K562 (cell line): Measurements from ENCODE around the gene ZNF521. TPM values are rescaled to one million over a fixed set of nuclear protein-coding genes. Genes with fewer than 3 reads are reported as not detected.
A peak's percentile ranks its signal among the peaks of the same experiment; 100 is the strongest.

Experiments
- ATAC-seq: fragments of 200-7000 bp; cut with Tn5 transposase; 3 replicates; pipeline ENCODE4 v1.9.1; 2020; ENCODE audit warnings: moderate library complexity
- BruUV-seq: library from RNA; stranded (reverse); fragments of 400-500 nt; replicated peaks from 2 replicates; lab custom pipeline; 2021; lab: Mats Ljungman, UMichigan
- CTCF ChIA-PET: fragments of 300-600 bp; formaldehyde crosslinking; extraction: SDS; loops from one replicate; lab custom pipeline; 2021; ENCODE audit warnings: low intra/inter-chr PET ratio; lab: Yijun Ruan, JAX
- POLR2A ChIA-PET: fragments of 300-600, 350-650 bp; sonication (Branson Sonifier 250); formaldehyde crosslinking; extraction: SDS; loops from one replicate; lab custom pipeline; 2021; ENCODE audit warnings: antibody characterized with exemption, inconsistent platforms; lab: Yijun Ruan, JAX
- DNase-seq, 4 experiments: peaks; one replicate each; pipeline versions ENCODE4 v3.0.0 to v3.0.0-alpha.2; 2011 to 2018; ENCODE audit warnings: low spot score in 3 of 4, mixed read lengths in 3 of 4; ENCODE audit errors: extremely low read depth in 1 of 4
- FAIRE-seq: peaks from 2 replicates; lab custom pipeline; 2011; peaks lifted over from hg19 to GRCh38; lab: Jason Lieb, UNC
- H2AFZ ChIP-seq: 2 replicates; pipeline ENCODE4 v1.6.0; 2011; ENCODE audit warnings: low read depth, low read length, control low read depth, inconsistent platforms
- H3K27ac ChIP-seq: fragments of 200-600 bp; 3 replicates; pipeline ENCODE4 v1.8.0; 2011; ENCODE audit warnings: low read depth, mild to moderate bottlenecking, control low read depth, inconsistent platforms, low read length, moderate library complexity, mixed read lengths; ENCODE audit errors: extremely low read depth
- H3K27me3 ChIP-seq, 2 experiments: fragments of 300-600 bp in 1 of 2; 2 replicates in 1 of 2; 3 replicates in 1 of 2; pipeline versions ENCODE4 v1.6.0 to v1.8.0; 2011; ENCODE audit warnings: inconsistent platforms in 2 of 2, low read length in 2 of 2, mild to moderate bottlenecking in 1 of 2, mixed read lengths in 1 of 2, moderate library complexity in 1 of 2; ENCODE audit not compliant: control insufficient read depth in 2 of 2, insufficient read depth in 2 of 2
- H3K36me3 ChIP-seq: fragments of 300-600 bp; 3 replicates; pipeline ENCODE4 v1.8.0; 2011; ENCODE audit warnings: mild to moderate bottlenecking, low read length, inconsistent platforms; ENCODE audit not compliant: control insufficient read depth, insufficient read depth
- H3K4me1 ChIP-seq, 2 experiments: fragments of 200-600 bp in 1 of 2; replicated peaks in 1 of 2; 2 replicates in 1 of 2; 3 replicates in 1 of 2; pipeline versions ENCODE4 v1.5.1 to v1.8.0; 2011; ENCODE audit warnings: inconsistent platforms in 2 of 2, low read length in 2 of 2, mild to moderate bottlenecking in 1 of 2, mixed read lengths in 1 of 2, moderate library complexity in 1 of 2; ENCODE audit not compliant: control insufficient read depth in 2 of 2, insufficient read depth in 2 of 2
- H3K4me2 ChIP-seq: 2 replicates; pipeline ENCODE4 v1.6.1; 2011; ENCODE audit warnings: low read length, control low read depth, inconsistent platforms, mixed read lengths; ENCODE audit not compliant: insufficient read depth
- H3K4me3 ChIP-seq: fragments of 200-600 bp; sonication (generic), shearing (Covaris generic); 2 replicates; pipeline ENCODE4 v1.5.1; 2016; ENCODE audit warnings: control low read depth, inconsistent platforms
- H3K79me2 ChIP-seq: fragments of 200-600 bp; 3 replicates; pipeline ENCODE4 v1.8.0; 2011; ENCODE audit warnings: low read length, inconsistent platforms; ENCODE audit not compliant: control insufficient read depth, insufficient read depth
- H3K9ac ChIP-seq, 2 experiments: 2 replicates each; pipeline versions ENCODE4 v1.6.0 to v1.6.1; 2011; ENCODE audit warnings: low read depth in 2 of 2, low read length in 2 of 2, control low read depth in 1 of 2, inconsistent platforms in 1 of 2, mild to moderate bottlenecking in 1 of 2, mixed read lengths in 1 of 2; ENCODE audit not compliant: insufficient read depth in 1 of 2
- H3K9me1 ChIP-seq: one replicate; pipeline ENCODE4 v1.6.0; 2011; ENCODE audit warnings: inconsistent platforms, mild to moderate bottlenecking, low read length, moderate library complexity; ENCODE audit not compliant: control insufficient read depth, insufficient read depth
- H3K9me3 ChIP-seq: replicated peaks from 2 replicates; pipeline ENCODE4 v1.5.1; 2011; ENCODE audit warnings: low read depth, low read length, inconsistent platforms; ENCODE audit not compliant: control insufficient read depth, insufficient read depth
- H4K20me1 ChIP-seq: replicated peaks from 2 replicates; pipeline ENCODE4 v1.6.1; 2011; ENCODE audit warnings: low read length, inconsistent platforms, mixed read lengths; ENCODE audit not compliant: control insufficient read depth, insufficient read depth
- DPF2 ChIP-seq: fragments of 450-650 bp; IDR thresholded peaks from 2 replicates; pipeline ENCODE4 v1.6.1; 2016
- EHMT2 ChIP-seq: fragments of 450-650 bp; IDR thresholded peaks from 2 replicates; pipeline ENCODE4 v1.6.1; 2018; ENCODE audit warnings: antibody characterized with exemption
- GTF2F1 ChIP-seq: IDR thresholded peaks from 2 replicates; pipeline ENCODE4 v1.6.1; 2011; ENCODE audit warnings: low read depth, low read length, improper control_type of control experiment
- HNRNPH1 ChIP-seq: fragments of 200-400 bp; formaldehyde crosslinking; optimal IDR thresholded peaks from 2 replicates; pipeline ENCODE3; 2017; ENCODE audit warnings: low read depth, mild to moderate bottlenecking, low read length, moderate library complexity
- JUND ChIP-seq, 2 experiments: IDR thresholded peaks; 2 replicates in 1 of 2; 3 replicates in 1 of 2; pipeline ENCODE4 v1.6.1; 2011; ENCODE audit warnings: borderline replicate concordance in 2 of 2, low read depth in 2 of 2, low read length in 2 of 2, improper control_type of control experiment in 1 of 2, missing biosample characterization in 1 of 2, missing genetic modification characterization in 1 of 2, missing genetic modification reagents in 1 of 2
- KHSRP ChIP-seq: fragments of 450-650 bp; IDR thresholded peaks from 2 replicates; pipeline ENCODE4 v1.6.1; 2017
- KLF10 ChIP-seq: fragments of 250-450 bp; sonication (Bioruptor Pico); IDR thresholded peaks from 2 replicates; pipeline ENCODE4 v1.6.1; 2021; ENCODE audit warnings: matching md5 sums
- PHF20 ChIP-seq: fragments of 450-650 bp; IDR thresholded peaks from 2 replicates; pipeline ENCODE4 v1.6.1; 2018; ENCODE audit not compliant: partially characterized antibody
- PHF21A ChIP-seq: fragments of 450-650 bp; IDR thresholded peaks from 2 replicates; pipeline ENCODE4 v1.6.1; 2017; ENCODE audit warnings: low read depth, borderline replicate concordance
- SNRNP70 ChIP-seq: fragments of 200-400 bp; formaldehyde crosslinking; optimal IDR thresholded peaks from 2 replicates; pipeline ENCODE3; 2017; ENCODE audit warnings: low read depth, low read length
- WGBS: fragments of 100-300 bp; shearing (Covaris generic); methylation state at CpG from one replicate; pipeline ENCODE4 v1.1.6; 2016; ENCODE audit warnings: low coverage, mixed read lengths; ENCODE audit not compliant: insufficient coverage; ENCODE audit errors: missing lambda C conversion rate; 5-methylcytosine and 5-hydroxymethylcytosine counted together
- in situ Hi-C: fragments of 300-500 bp; cut with MboI; formaldehyde crosslinking; loops from 4 replicates; pipeline ENCODE4 v1.15.0; 2018; ENCODE audit warnings: inconsistent platforms, mixed read lengths
- intact Hi-C: fragments of 100-400 bp; cut with micrococcal nuclease; formaldehyde crosslinking; loops from 2 replicates; pipeline ENCODE4 v1.14.2; 2022
- polyA plus RNA-seq, 8 experiments: library from polyadenylated mRNA; depleted of rRNA in 4 of 8; stranded (reverse) in 5 of 8; unstranded in 3 of 8; fragments of >200 nt; fragmentation: Nextera tagmentation in 2 of 8; fragmentation: Illumina TruSeq in 1 of 8; extraction: Ambion mirVana in 2 of 8; extraction: Trizol in 1 of 8; gene quantifications; 2 replicates each; pipeline versions ENCODE4 v1.2.1 to v1.2.3, GENCODE V29; 2011 to 2014; ENCODE audit warnings: inconsistent platforms in 1 of 8, missing spikeins in 1 of 8
- total RNA-seq, 7 experiments: library from RNA; depleted of rRNA in 6 of 7; stranded (reverse); fragments of >200 nt in 6 of 7; fragmentation: Illumina TruSeq in 2 of 7; extraction: Trizol in 2 of 7; gene quantifications; 2 replicates each; pipeline versions ENCODE4 v1.2.1 to v1.2.3, GENCODE V29; 2011 to 2021; ENCODE audit warnings: low replicate concordance in 1 of 7
- TF ChIP-seq, protein P1 (sequence below): fragments of 250-450 bp; sonication (Bioruptor Pico); IDR thresholded peaks from 2 replicates; pipeline ENCODE4 v1.9.0; 2021; ENCODE audit warnings: mild to moderate bottlenecking
- TF ChIP-seq, protein P2 (sequence below): sonication (generic); formaldehyde crosslinking; IDR thresholded peaks from 2 replicates; pipeline ENCODE4 v1.5.0; 2020; ENCODE audit warnings: missing genetic modification reagents

ZNF521 gene
- total and polyA plus RNA-seq, 9 of the 15 experiments (the other 6 are each of a cell fraction or from before 2014, with no cell fraction given) = 1.2 to 5.8 (median 1.6) TPM

DNA sequence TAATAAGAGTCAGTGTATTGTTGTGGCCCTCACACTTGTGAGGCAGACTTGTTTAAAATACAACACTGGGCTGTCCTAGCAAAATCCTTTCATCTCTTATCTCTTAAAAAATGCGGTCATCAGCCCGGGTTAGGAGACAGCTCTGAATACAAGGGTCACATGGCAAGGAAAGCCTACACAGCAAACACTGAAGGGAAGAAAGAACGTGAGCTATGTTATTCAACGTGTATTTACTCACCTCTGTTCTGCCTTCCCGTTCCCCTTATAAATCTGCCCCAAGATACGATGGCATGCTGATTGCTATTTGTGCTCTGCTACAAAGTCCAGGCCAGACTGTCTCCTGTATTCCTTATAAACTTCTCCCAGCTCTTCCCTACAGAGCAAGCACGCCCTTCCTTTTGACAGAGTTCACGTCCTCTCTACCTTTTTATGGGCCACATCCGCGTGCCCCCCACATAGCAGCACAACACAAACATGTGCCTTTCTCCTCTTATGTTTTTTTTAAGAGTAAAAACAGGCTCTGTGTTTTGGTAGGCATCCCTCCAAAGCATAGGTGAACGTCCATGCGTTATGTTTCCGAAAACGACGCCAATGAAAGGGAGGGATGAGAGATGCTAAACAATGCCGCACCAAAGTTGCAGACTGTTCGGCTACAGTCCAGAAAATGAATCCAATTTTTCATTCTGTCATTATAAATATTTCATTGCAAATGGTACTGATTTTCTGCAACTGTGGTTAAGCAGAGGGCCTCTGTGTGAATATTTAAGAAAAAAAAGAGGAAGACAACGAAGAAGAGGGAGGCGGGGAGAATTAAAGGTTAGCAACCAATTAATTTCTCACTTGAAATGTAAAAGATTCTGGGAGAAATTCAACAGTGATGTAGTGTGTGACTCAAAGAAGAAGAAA is 274.7 kb downstream of the ZNF521 start:
- CTCF ChIA-PET = no interaction called here
- no peak overlapping the region for H3K27ac ChIP-seq
- no peaks in the 10 kb centered on the region for H3K36me3 ChIP-seq
- H3K9ac ChIP-seq = no peak overlapping the region
- no peaks in the 10 kb centered on the region for H3K79me2 ChIP-seq
- in situ Hi-C loops = no loop called here
- H4K20me1 ChIP-seq = no peaks in the 10 kb centered on the region
- ATAC-seq (peak; percentile 60), FAIRE-seq (peak; percentile 6), DNase-seq (peak in 1 of 4 experiments; percentile 23)
- no peak overlapping the region for H3K4me3 ChIP-seq
- no peak overlapping the region for H3K4me2 ChIP-seq
- WGBS = 3% methylated on average over 19 of the region's 19 CpGs
- no peaks in the 10 kb centered on the region for H3K9me1 ChIP-seq
- no peak overlapping the region for H2AFZ ChIP-seq
- POLR2A ChIA-PET = interaction anchor here (1.1 kb wide), 1 partner anchor 10 kb away, joined by 3 read pairs; no protein-coding TSS in a partner anchor
- no peaks in the 10 kb centered on the region; a peak in 1 of 5 replicates for H3K27me3 ChIP-seq
- H3K9me3 ChIP-seq = no peaks in the 10 kb centered on the region
- BruUV-seq = no TSS peak
- TF ChIP-seq HNRNPH1 (no peak), PHF21A (no peak), JUND (IDR thresholded peaks at IDR 0.05; ENCODE audit: borderline replicate concordance, low read depth, low read length) (peak; percentile 10; the same call in 1 of the 2 replicates), JUND (tag; IDR thresholded peaks at IDR 0.05; ENCODE audit: borderline replicate concordance, low read depth, low read length) (no peak), PHF20 (no peak), EHMT2 (no peak), SNRNP70 (no peak), KLF10 (no peak), GTF2F1 (no peak), DPF2 (no peak), KHSRP (no peak)
- TF ChIP-seq, protein P1, sequence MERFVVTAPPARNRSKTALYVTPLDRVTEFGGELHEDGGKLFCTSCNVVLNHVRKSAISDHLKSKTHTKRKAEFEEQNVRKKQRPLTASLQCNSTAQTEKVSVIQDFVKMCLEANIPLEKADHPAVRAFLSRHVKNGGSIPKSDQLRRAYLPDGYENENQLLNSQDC (CRISPR knock-in tag) = no peak
- TF ChIP-seq, protein P2, sequence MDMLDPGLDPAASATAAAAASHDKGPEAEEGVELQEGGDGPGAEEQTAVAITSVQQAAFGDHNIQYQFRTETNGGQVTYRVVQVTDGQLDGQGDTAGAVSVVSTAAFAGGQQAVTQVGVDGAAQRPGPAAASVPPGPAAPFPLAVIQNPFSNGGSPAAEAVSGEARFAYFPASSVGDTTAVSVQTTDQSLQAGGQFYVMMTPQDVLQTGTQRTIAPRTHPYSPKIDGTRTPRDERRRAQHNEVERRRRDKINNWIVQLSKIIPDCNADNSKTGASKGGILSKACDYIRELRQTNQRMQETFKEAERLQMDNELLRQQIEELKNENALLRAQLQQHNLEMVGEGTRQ (CRISPR knock-in tag) = peak; percentile 37
- intact Hi-C loops = no loop called here
- no peaks in the 10 kb centered on the region for H3K4me1 ChIP-seq
